ENCODE data around the gene DDX1. TPM values are rescaled to one million over a fixed set of nuclear protein-coding genes. Genes with fewer than 3 reads are reported as not detected.

The DDX1 gene
- total and polyA plus RNA-seq, 9 of the 15 experiments (the other 6 are each of a cell fraction or from before 2014, with no cell fraction given), result 116 to 277 (median 232) TPM

GRCh38 chr2:15561574-15562344 is 29.9 kb upstream of the DDX1 start (continued):
- TF ChIP-seq THAP12 (CRISPR knock-in tag; IDR thresholded peaks at IDR 0.05), result no peak
- TF ChIP-seq MYBL2 (IDR thresholded peaks at IDR 0.05; ENCODE audit: low read depth), result no peak
- TF ChIP-seq MYBL2 (CRISPR knock-in tag; IDR thresholded peaks at IDR 0.05; ENCODE audit: borderline replicate concordance), result no peak
- TF ChIP-seq HDGF (IDR thresholded peaks at IDR 0.05), result no peak
- TF ChIP-seq ATF3 (IDR thresholded peaks at IDR 0.05), result no peak
- TF ChIP-seq ATF3 (CRISPR knock-in tag; conservative IDR thresholded peaks at IDR 0.05), result no peak
- no peak for TF ChIP-seq ETV1 (tag; conservative IDR thresholded peaks at IDR 0.05; ENCODE audit: low read depth)
- no peak for TF ChIP-seq HDAC2 (IDR thresholded peaks at IDR 0.05)
- no peak for TF ChIP-seq ZBTB1 (CRISPR knock-in tag; IDR thresholded peaks at IDR 0.05; ENCODE audit: borderline replicate concordance, low read depth)
- TF ChIP-seq NELFE (IDR thresholded peaks at IDR 0.05; ENCODE audit: insufficient read depth, insufficient read length), result no peak
- TF ChIP-seq FUS (optimal IDR thresholded peaks at IDR 0.05; ENCODE audit: low read depth, low read length), result no peak
- TF ChIP-seq ZSCAN29 (IDR thresholded peaks at IDR 0.05), result no peak
- TF ChIP-seq ZNF347 (CRISPR knock-in tag; IDR thresholded peaks at IDR 0.05; ENCODE audit: low read depth), result no peak
- no peak for TF ChIP-seq ARHGAP35 (IDR thresholded peaks at IDR 0.05; ENCODE audit: partially characterized antibody)
- no peak for TF ChIP-seq TFAM (CRISPR knock-in tag; conservative IDR thresholded peaks at IDR 0.05)
- TF ChIP-seq ZNF764 (CRISPR knock-in tag; IDR thresholded peaks at IDR 0.05; ENCODE audit: low read depth), result no peak
- peak; percentile 57 for TF ChIP-seq BRD9 (IDR thresholded peaks at IDR 0.05; ENCODE audit: low read depth, partially characterized antibody)
- TF ChIP-seq SAP30 (IDR thresholded peaks at IDR 0.05; ENCODE audit: borderline replicate concordance, insufficient read depth, low read depth, low read length, poor library complexity, severe bottlenecking), result no peak
- TF ChIP-seq TBP (optimal IDR thresholded peaks at IDR 0.05; ENCODE audit: low read depth, low read length), result peak; percentile 82
- no peak for TF ChIP-seq ZNF133 (CRISPR knock-in tag; IDR thresholded peaks at IDR 0.05)
- no peak for TF ChIP-seq KLF6 (CRISPR knock-in tag; IDR thresholded peaks at IDR 0.05; ENCODE audit: borderline replicate concordance)
- no peak for TF ChIP-seq ZKSCAN1 (IDR thresholded peaks at IDR 0.05; ENCODE audit: low read depth, low read length)
- TF ChIP-seq KHSRP (IDR thresholded peaks at IDR 0.05), result no peak
- no peak for TF ChIP-seq MXD1 (CRISPR knock-in tag; IDR thresholded peaks at IDR 0.05; ENCODE audit: borderline replicate concordance, poor library complexity, severe bottlenecking)
- 0 out of 2 replicates have a peak, but pooled peaks have one; percentile 22 for TF ChIP-seq NBN (IDR thresholded peaks at IDR 0.05; ENCODE audit: low read depth)

All from K562 (cell line).